WERI-Rb-1 (cell line): Measurements from ENCODE around the gene PPP4R2.

Experiments used
- DNase-seq: peaks from one replicate; pipeline ENCODE4 v3.0.0-alpha.2; 2020
- H3K27ac ChIP-seq: fragments of 250-450 bp; sonication (Bioruptor Pico); 2 replicates; pipeline ENCODE4 v1.5.1; 2020; ENCODE audit warnings: mild to moderate bottlenecking, moderate library complexity
- H3K27me3 ChIP-seq: fragments of 250-450 bp; sonication (Bioruptor Pico); 2 replicates; pipeline ENCODE4 v1.5.1; 2021; ENCODE audit warnings: mild to moderate bottlenecking, low read depth, moderate library complexity; ENCODE audit not compliant: insufficient read depth, severe bottlenecking
- H3K36me3 ChIP-seq: fragments of 250-450 bp; sonication (Bioruptor Pico); 2 replicates; pipeline ENCODE4 v1.5.1; 2020; ENCODE audit warnings: mild to moderate bottlenecking, moderate library complexity
- H3K4me3 ChIP-seq: 2 replicates; pipeline ENCODE4 v1.5.1; 2011; ENCODE audit warnings: low read depth, mild to moderate bottlenecking, control low read depth, low read length
- H3K9me3 ChIP-seq: fragments of 250-450 bp; sonication (Bioruptor Pico); 2 replicates; pipeline ENCODE4 v1.5.1; 2021; ENCODE audit warnings: mild to moderate bottlenecking, moderate library complexity; ENCODE audit not compliant: severe bottlenecking
- TF ChIP-seq, protein P1 (sequence below): IDR thresholded peaks from 2 replicates; pipeline ENCODE4 v1.5.1; 2011; ENCODE audit warnings: low read depth, mild to moderate bottlenecking, control low read depth, inconsistent platforms, low read length

The PPP4R2 gene

GRCh38 chr3:72996473-72997333, at the start of gene PPP4R2:
Gene PPP4R2, plus strand, starts transcription at chr3:72996811. Its CDS starts 227 bp downstream, at chr3:72997038.
- Histone ChIP-seq H3K36me3 (peaks cover 38% of the 10 kb centered on the region), H3K4me3 (peak within 1 kb of the TSS; percentile 97), H3K9me3 (no peaks in the 10 kb centered on the region), H3K27me3 (no peaks in the 10 kb centered on the region), H3K27ac (peak within 1 kb of the TSS; percentile 96)
- DNase-seq, result peak; percentile 89
- TF ChIP-seq, protein P1, sequence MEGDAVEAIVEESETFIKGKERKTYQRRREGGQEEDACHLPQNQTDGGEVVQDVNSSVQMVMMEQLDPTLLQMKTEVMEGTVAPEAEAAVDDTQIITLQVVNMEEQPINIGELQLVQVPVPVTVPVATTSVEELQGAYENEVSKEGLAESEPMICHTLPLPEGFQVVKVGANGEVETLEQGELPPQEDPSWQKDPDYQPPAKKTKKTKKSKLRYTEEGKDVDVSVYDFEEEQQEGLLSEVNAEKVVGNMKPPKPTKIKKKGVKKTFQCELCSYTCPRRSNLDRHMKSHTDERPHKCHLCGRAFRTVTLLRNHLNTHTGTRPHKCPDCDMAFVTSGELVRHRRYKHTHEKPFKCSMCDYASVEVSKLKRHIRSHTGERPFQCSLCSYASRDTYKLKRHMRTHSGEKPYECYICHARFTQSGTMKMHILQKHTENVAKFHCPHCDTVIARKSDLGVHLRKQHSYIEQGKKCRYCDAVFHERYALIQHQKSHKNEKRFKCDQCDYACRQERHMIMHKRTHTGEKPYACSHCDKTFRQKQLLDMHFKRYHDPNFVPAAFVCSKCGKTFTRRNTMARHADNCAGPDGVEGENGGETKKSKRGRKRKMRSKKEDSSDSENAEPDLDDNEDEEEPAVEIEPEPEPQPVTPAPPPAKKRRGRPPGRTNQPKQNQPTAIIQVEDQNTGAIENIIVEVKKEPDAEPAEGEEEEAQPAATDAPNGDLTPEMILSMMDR, result 0 out of 2 replicates have a peak, but pooled peaks have one; percentile 7

GRCh38 chr3:72947715-72948490, 48.7 kb upstream of the PPP4R2 start:
- no peak for DNase-seq

DNA sequence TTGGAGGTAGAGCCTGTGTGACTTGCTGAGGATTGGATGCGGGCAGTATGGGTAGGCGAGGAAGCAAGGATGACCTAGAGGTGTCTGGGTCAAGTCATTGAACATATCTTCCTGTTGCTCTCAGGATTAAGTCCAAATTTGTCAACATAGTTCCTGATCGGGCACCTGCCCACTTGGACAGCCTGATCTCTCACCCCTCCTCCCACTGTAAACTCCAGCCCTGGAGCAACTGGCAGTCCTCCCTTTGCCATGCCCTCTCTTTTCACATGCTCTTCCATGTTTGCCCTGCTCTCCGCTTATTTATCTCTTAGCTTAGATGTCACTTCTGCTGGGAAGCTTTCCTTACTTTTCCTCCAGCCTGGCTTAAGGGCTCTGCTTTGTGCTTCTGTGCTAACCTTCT, 47.6 kb upstream of the PPP4R2 start:
- Histone ChIP-seq H3K27me3 (no peaks in the 10 kb centered on the region), H3K9me3 (no peaks in the 10 kb centered on the region), H3K4me3 (no peak overlapping the region), H3K27ac (no peak overlapping the region), H3K36me3 (no peaks in the 10 kb centered on the region)
- no peak for DNase-seq
- TF ChIP-seq, protein P1, result no peak

More at GRCh38 chr3:72947715-72948490, 48.7 kb upstream of the PPP4R2 start:
- Histone ChIP-seq H3K4me3 (no peak overlapping the region), H3K27me3 (no peaks in the 10 kb centered on the region), H3K27ac (no peak overlapping the region), H3K36me3 (no peaks in the 10 kb centered on the region), H3K9me3 (no peaks in the 10 kb centered on the region)
- TF ChIP-seq, protein P1, result no peak

- Histone ChIP-seq H3K36me3 (no peaks in the 10 kb centered on the region), H3K4me3 (no peak overlapping the region), H3K27me3 (no peaks in the 10 kb centered on the region), H3K9me3 (no peaks in the 10 kb centered on the region), H3K27ac (no peak overlapping the region)
- TF ChIP-seq, protein P1, result no peak
- DNase-seq, result no peak
Measured at GRCh38 chr3:72950372-72950771, 46.2 kb upstream of the PPP4R2 start.

DNA sequence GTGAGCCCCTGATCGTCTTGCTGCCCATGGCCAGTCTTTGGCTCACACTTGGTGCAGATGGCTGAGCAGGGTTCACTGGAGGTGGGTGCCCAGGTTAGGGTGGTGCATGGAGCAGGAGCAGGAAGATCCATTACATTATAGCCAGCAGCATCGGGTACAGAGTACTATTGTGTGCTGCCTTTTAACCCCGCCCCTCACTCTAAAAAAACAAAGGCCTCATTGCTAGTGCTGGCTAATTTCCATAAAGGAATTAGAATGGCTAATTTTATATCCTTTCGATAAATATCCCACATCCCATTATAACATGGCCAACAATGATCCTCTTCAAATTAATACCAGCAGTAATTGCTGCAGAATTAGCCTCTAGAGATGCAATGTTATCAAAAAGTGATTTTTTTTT, 45.8 kb upstream of the PPP4R2 start:
- Histone ChIP-seq H3K27me3 (no peaks in the 10 kb centered on the region), H3K36me3 (no peaks in the 10 kb centered on the region), H3K9me3 (no peaks in the 10 kb centered on the region), H3K27ac (no peak overlapping the region), H3K4me3 (no peak overlapping the region)
- DNase-seq, result no peak
- TF ChIP-seq, protein P1, result no peak
